ENCODE results near the gene HDAC4. TPM values are rescaled to one million over a fixed set of nuclear protein-coding genes. Genes with fewer than 3 reads are reported as not detected.
A peak's percentile ranks its signal among the peaks of the same experiment; 100 is the strongest.

The HDAC4 gene
- total RNA-seq, 5 donors from 2014 or later (not counting 1 experiment from before 2014, with no cell fraction given) = 44.8 to 80.2 (median 60.9) TPM

DNA sequence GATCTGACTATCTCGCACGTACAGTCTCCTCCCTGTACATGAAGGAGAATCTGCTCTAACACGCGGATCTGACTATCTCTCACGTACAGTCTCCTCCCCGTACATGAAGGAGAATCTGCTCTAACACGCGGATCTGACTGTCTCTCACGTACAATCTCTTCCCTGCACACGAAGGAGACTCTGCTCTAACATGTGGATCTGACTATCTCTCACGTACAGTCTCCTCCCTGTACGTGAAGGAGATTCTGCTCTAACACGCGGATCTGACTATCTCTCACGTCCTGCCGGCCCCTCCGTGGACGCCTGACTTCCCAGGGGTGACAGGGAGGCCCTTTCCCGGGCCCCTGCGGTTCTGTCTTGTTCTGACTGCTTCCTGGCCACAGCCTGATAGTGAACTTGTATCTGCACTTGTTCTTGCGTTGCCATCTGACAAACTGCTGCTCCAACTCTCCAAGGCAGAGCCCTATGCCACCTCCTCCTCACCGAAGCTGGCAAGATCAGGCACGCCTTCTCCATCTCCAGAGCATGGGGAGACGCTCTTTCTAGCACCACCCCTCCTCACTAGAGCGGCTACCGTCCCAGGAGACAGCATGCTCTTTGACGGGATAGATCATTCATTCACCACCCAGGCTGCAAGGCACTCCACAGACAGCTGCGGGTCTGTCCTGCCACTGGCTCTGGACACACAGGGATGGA is 314.3 kb downstream of the HDAC4 start:
- Mint-ChIP-seq H3K4me1 (peaks cover 0 to 4% (median 0%) of the 10 kb centered on the region in 3 donors), H3K4me3 (no peak overlapping the region), H3K27me3 (no peaks in the 10 kb centered on the region), H3K9me3 (no peaks in the 10 kb centered on the region), H3K36me3 (peaks cover 31% of the 10 kb centered on the region), H3K27ac (peak overlapping the region in 1 of 2 donors; percentile 31)
- ChIA-PET POLR2A (no interaction called here), CTCF (no interaction called here)
- no peak overlapping the region for H3K27ac ChIP-seq (ENCODE audit: low read length)
- WGBS (ENCODE audit: insufficient coverage) = 94% methylated on average over 27 of the region's 28 CpGs
- ATAC-seq (replicated peaks in 1 of 4) (no peak), DNase-seq (no peak)
- peaks cover 9 to 57% of the 10 kb centered on the region in 2 donors for H3K36me3 ChIP-seq (ENCODE audit: control insufficient read depth in 2 of 2, extremely low read depth in 1 of 2, insufficient read depth in 1 of 2, low read length in 1 of 2)
- no peaks in the 10 kb centered on the region for H3K27me3 ChIP-seq (replicated peaks in 1 of 2; ENCODE audit: control insufficient read depth in 2 of 2, extremely low read depth in 1 of 2, insufficient read depth in 2 of 2, low read length in 1 of 2)
- H3K9me3 ChIP-seq = no peaks in the 10 kb centered on the region
- no peak overlapping the region for H3K4me3 ChIP-seq (ENCODE audit: control insufficient read depth in 1 of 2, extremely low read depth in 1 of 2, low read length in 1 of 2)
- H3K4me1 ChIP-seq (ENCODE audit: control insufficient read depth in 1 of 2, extremely low read depth in 1 of 2, insufficient read depth in 2 of 2, low read length in 2 of 2) = no peaks in the 10 kb centered on the region

DNA sequence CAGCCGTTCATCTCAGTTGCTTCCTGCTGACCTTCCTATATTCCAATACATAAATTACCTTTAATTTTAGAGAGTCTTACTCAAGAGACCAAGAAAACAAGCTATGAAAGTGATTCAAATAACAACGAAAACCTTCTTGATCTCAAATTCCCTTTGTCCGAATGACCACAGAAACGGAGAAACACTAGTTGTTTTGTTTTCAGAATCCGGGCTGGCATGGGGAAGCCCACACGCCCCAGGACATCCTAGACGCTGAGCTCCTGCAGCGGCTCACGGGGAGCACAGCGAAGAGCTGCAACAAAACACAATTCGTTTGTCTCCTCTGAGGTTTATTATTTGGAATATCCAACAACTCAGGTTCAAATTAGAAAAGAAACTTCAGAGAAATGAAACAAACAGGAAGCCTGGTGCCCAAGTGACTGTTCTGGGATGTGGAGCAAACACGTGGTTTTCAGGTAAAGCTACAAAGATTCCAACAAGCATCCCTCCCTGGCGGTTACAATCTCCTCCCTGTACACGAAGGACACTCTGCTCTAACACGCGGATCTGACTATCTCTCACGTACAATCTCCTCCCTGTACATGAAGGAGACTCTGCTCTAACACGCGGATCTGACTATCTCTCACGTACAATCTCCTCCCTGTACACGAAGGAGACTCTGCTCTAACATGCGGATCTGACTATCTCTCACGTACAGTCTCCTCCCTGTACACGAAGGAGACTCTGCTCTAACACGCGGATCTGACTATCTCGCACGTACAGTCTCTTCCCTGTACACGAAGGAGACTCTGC is 315.4 kb downstream of the HDAC4 start:
- no peak overlapping the region for H3K4me3 Mint-ChIP-seq
- Histone ChIP-seq H3K9me3 (no peaks in the 10 kb centered on the region), H3K27me3 (replicated peaks in 1 of 2; ENCODE audit: control insufficient read depth in 2 of 2, extremely low read depth in 1 of 2, insufficient read depth in 2 of 2, low read length in 1 of 2) (no peaks in the 10 kb centered on the region), H3K36me3 (ENCODE audit: control insufficient read depth in 2 of 2, extremely low read depth in 1 of 2, insufficient read depth in 1 of 2, low read length in 1 of 2) (peaks cover 11 to 60% of the 10 kb centered on the region in 2 donors), H3K4me3 (ENCODE audit: control insufficient read depth in 1 of 2, extremely low read depth in 1 of 2, low read length in 1 of 2) (no peak overlapping the region), H3K4me1 (ENCODE audit: control insufficient read depth in 1 of 2, extremely low read depth in 1 of 2, insufficient read depth in 2 of 2, low read length in 2 of 2) (no peaks in the 10 kb centered on the region), H3K27ac (ENCODE audit: low read length) (no peak overlapping the region)
- POLR2A ChIA-PET = no interaction called here
- H3K4me1 Mint-ChIP-seq = peaks cover 0 to 4% (median 0%) of the 10 kb centered on the region in 3 donors
- 96% methylated on average over 16 of the region's 29 CpGs for WGBS (ENCODE audit: insufficient coverage)
- H3K27me3 Mint-ChIP-seq = no peaks in the 10 kb centered on the region
- ATAC-seq (replicated peaks in 1 of 4) (no peak), DNase-seq (no peak)
- H3K36me3 Mint-ChIP-seq = peaks cover 34% of the 10 kb centered on the region
- H3K9me3 Mint-ChIP-seq = no peaks in the 10 kb centered on the region
- H3K27ac Mint-ChIP-seq = no peak overlapping the region
- CTCF ChIA-PET = no interaction called here

- Mint-ChIP-seq H3K27ac (no peak overlapping the region), H3K4me1 (peaks cover 0 to 4% (median 0%) of the 10 kb centered on the region in 3 donors), H3K27me3 (no peaks in the 10 kb centered on the region), H3K36me3 (peaks cover 44% of the 10 kb centered on the region), H3K4me3 (no peak overlapping the region), H3K9me3 (no peaks in the 10 kb centered on the region)
- no peaks in the 10 kb centered on the region for H3K4me1 ChIP-seq (ENCODE audit: control insufficient read depth in 1 of 2, extremely low read depth in 1 of 2, insufficient read depth in 2 of 2, low read length in 2 of 2)
- WGBS (ENCODE audit: insufficient coverage) = 98% methylated on average over 22 of the region's 24 CpGs
- ChIA-PET POLR2A (no interaction called here), CTCF (no interaction called here)
- H3K36me3 ChIP-seq (ENCODE audit: control insufficient read depth in 2 of 2, extremely low read depth in 1 of 2, insufficient read depth in 1 of 2, low read length in 1 of 2) = peaks cover 22 to 72% of the 10 kb centered on the region in 2 donors
- H3K4me3 ChIP-seq (ENCODE audit: control insufficient read depth in 1 of 2, extremely low read depth in 1 of 2, low read length in 1 of 2) = no peak overlapping the region
- DNase-seq = no peak
- no peaks in the 10 kb centered on the region for H3K9me3 ChIP-seq
- ATAC-seq (replicated peaks in 1 of 4) = no peak
- H3K27ac ChIP-seq (ENCODE audit: low read length) = no peak overlapping the region
- H3K27me3 ChIP-seq (replicated peaks in 1 of 2; ENCODE audit: control insufficient read depth in 2 of 2, extremely low read depth in 1 of 2, insufficient read depth in 2 of 2, low read length in 1 of 2) = no peaks in the 10 kb centered on the region
These were observed 316.8 kb downstream of the HDAC4 start for GRCh38 chr2:239084007-239084406.

DNA sequence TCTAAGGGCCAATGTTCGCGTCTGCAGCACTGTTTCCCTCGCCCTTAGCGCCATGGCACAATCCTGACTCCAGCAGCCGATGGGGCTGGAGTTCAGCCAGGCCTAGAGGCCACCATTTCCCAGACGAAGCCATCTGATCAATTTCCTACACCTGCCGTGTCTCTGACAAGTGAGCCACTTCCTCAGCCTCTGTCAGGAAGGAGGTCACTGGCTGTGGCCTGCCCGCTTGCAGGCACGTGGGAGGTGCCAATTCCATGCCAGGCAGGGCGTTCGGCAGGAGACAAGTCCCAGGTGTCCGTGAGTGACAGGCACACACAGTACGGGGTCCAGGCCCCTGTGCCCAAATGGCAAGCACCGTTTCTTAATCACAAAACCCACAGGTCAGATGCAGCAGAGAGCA is 318.4 kb downstream of the HDAC4 start:
- no peaks in the 10 kb centered on the region for H3K27me3 ChIP-seq (replicated peaks in 1 of 2; ENCODE audit: control insufficient read depth in 2 of 2, extremely low read depth in 1 of 2, insufficient read depth in 2 of 2, low read length in 1 of 2)
- H3K27me3 Mint-ChIP-seq = no peaks in the 10 kb centered on the region
- no peaks in the 10 kb centered on the region for H3K4me1 ChIP-seq (ENCODE audit: control insufficient read depth in 1 of 2, extremely low read depth in 1 of 2, insufficient read depth in 2 of 2, low read length in 2 of 2)
- H3K9me3 ChIP-seq = no peaks in the 10 kb centered on the region
- CTCF ChIA-PET = no interaction called here
- ATAC-seq (replicated peaks in 1 of 4) (no peak), DNase-seq (no peak)
- peaks cover 0 to 4% (median 0%) of the 10 kb centered on the region in 3 donors for H3K4me1 Mint-ChIP-seq
- no peak overlapping the region for H3K4me3 ChIP-seq (ENCODE audit: control insufficient read depth in 1 of 2, extremely low read depth in 1 of 2, low read length in 1 of 2)
- POLR2A ChIA-PET = no interaction called here
- H3K36me3 ChIP-seq (ENCODE audit: control insufficient read depth in 2 of 2, extremely low read depth in 1 of 2, insufficient read depth in 1 of 2, low read length in 1 of 2) = peaks cover 21 to 71% of the 10 kb centered on the region in 2 donors
- 86% methylated on average over 14 of the region's 14 CpGs for WGBS (ENCODE audit: insufficient coverage)
- no peak overlapping the region for H3K27ac ChIP-seq (ENCODE audit: low read length)
- no peak overlapping the region for H3K27ac Mint-ChIP-seq
- H3K9me3 Mint-ChIP-seq = no peaks in the 10 kb centered on the region
- H3K4me3 Mint-ChIP-seq = no peak overlapping the region
- peaks cover 44% of the 10 kb centered on the region for H3K36me3 Mint-ChIP-seq

DNA sequence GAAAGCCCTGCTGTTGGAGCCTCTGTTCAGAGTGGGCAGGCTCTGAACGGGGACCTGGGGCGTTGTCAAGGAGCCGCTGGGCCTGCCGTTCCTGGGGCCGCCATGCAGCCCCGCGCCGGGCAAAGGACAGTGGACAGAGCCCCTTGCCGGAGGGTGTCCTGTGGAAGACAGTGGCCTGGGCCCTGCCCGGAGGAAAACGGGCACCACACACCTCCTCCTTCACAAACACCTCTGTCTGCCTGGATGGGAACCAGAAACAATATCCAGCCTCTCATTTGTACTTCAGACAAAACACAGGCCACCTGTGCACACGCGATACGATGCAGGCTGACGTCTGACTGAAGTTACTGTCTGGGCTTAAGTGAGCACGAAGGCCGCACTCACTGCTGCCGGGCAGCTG is 319.2 kb downstream of the HDAC4 start:
- ChIA-PET CTCF (no interaction called here), POLR2A (no interaction called here)
- Mint-ChIP-seq H3K4me1 (peaks cover 0 to 4% (median 0%) of the 10 kb centered on the region in 3 donors), H3K27me3 (no peaks in the 10 kb centered on the region), H3K27ac (no peak overlapping the region), H3K36me3 (peaks cover 45% of the 10 kb centered on the region), H3K4me3 (no peak overlapping the region), H3K9me3 (no peaks in the 10 kb centered on the region)
- Histone ChIP-seq H3K27me3 (replicated peaks in 1 of 2; ENCODE audit: control insufficient read depth in 2 of 2, extremely low read depth in 1 of 2, insufficient read depth in 2 of 2, low read length in 1 of 2) (no peaks in the 10 kb centered on the region), H3K27ac (ENCODE audit: low read length) (no peak overlapping the region), H3K4me1 (ENCODE audit: control insufficient read depth in 1 of 2, extremely low read depth in 1 of 2, insufficient read depth in 2 of 2, low read length in 2 of 2) (no peaks in the 10 kb centered on the region), H3K36me3 (ENCODE audit: control insufficient read depth in 2 of 2, extremely low read depth in 1 of 2, insufficient read depth in 1 of 2, low read length in 1 of 2) (peaks cover 18 to 72% of the 10 kb centered on the region in 2 donors), H3K9me3 (no peaks in the 10 kb centered on the region), H3K4me3 (ENCODE audit: control insufficient read depth in 1 of 2, extremely low read depth in 1 of 2, low read length in 1 of 2) (no peak overlapping the region)
- 91% methylated on average over 6 of the region's 18 CpGs for WGBS (ENCODE audit: insufficient coverage)
- ATAC-seq (replicated peaks in 1 of 4) (no peak), DNase-seq (no peak)

- ATAC-seq (replicated peaks in 1 of 4) = no peak
- Mint-ChIP-seq H3K9me3 (no peaks in the 10 kb centered on the region), H3K4me3 (no peak overlapping the region), H3K27me3 (no peaks in the 10 kb centered on the region), H3K36me3 (peaks cover 49% of the 10 kb centered on the region), H3K4me1 (no peaks in the 10 kb centered on the region), H3K27ac (no peak overlapping the region)
- no peak for DNase-seq
- WGBS (ENCODE audit: insufficient coverage) = 92% methylated on average over 19 of the region's 19 CpGs
- ChIA-PET POLR2A (no interaction called here), CTCF (no interaction called here)
- no peaks in the 10 kb centered on the region for H3K9me3 ChIP-seq
- H3K4me3 ChIP-seq (ENCODE audit: control insufficient read depth in 1 of 2, extremely low read depth in 1 of 2, low read length in 1 of 2) = no peak overlapping the region
- H3K4me1 ChIP-seq (ENCODE audit: control insufficient read depth in 1 of 2, extremely low read depth in 1 of 2, insufficient read depth in 2 of 2, low read length in 2 of 2) = no peaks in the 10 kb centered on the region
- H3K27me3 ChIP-seq (replicated peaks in 1 of 2; ENCODE audit: control insufficient read depth in 2 of 2, extremely low read depth in 1 of 2, insufficient read depth in 2 of 2, low read length in 1 of 2) = no peaks in the 10 kb centered on the region
- H3K36me3 ChIP-seq (ENCODE audit: control insufficient read depth in 2 of 2, extremely low read depth in 1 of 2, insufficient read depth in 1 of 2, low read length in 1 of 2) = peaks cover 18 to 71% of the 10 kb centered on the region in 2 donors
- no peak overlapping the region for H3K27ac ChIP-seq (ENCODE audit: low read length)
These were observed 319.8 kb downstream of the HDAC4 start for GRCh38 chr2:239081046-239081445.

Measured in T-cell (primary cell).